Epithelial cell of esophagus (primary cell): ENCODE measurements around the gene GLIPR2.

Source experiments
- DNase-seq: peaks from one replicate; pipeline ENCODE4 v3.0.0; 2010; ENCODE audit warnings: low read depth
- H3K4me3 ChIP-seq: 2 replicates; pipeline ENCODE4 v1.5.1; 2011; ENCODE audit warnings: mild to moderate bottlenecking, low read length, control low read depth
- CTCF ChIP-seq: IDR thresholded peaks from 2 replicates; pipeline ENCODE4 v1.5.1; 2011; ENCODE audit warnings: low read depth, mild to moderate bottlenecking, low read length, control low read depth, inconsistent platforms; ENCODE audit not compliant: insufficient read depth; ENCODE audit errors: missing control alignments

GLIPR2 gene

GRCh38 chr9:36099718-36100117, 36.8 kb upstream of the GLIPR2 start:
- no peak overlapping the region for H3K4me3 ChIP-seq
- no peak for DNase-seq
- no peak for TF ChIP-seq CTCF

GRCh38 chr9:36100532-36100931, 36.0 kb upstream of the GLIPR2 start:
- peak; percentile 4 for TF ChIP-seq CTCF
- DNase-seq = no peak
- H3K4me3 ChIP-seq = no peak overlapping the region

GRCh38 chr9:36101916-36102741, 34.4 kb upstream of the GLIPR2 start:
- H3K4me3 ChIP-seq = no peak overlapping the region
- TF ChIP-seq CTCF = no peak
- DNase-seq = peak; percentile 86

- no peak overlapping the region for H3K4me3 ChIP-seq
- DNase-seq = peak; percentile 84
- TF ChIP-seq CTCF = peak; percentile 90
Measured at GRCh38 chr9:36102742-36103495, 33.6 kb upstream of the GLIPR2 start.

GRCh38 chr9:36109071-36109470, 27.5 kb upstream of the GLIPR2 start:
- TF ChIP-seq CTCF = no peak
- no peak overlapping the region for H3K4me3 ChIP-seq
- DNase-seq = no peak

- TF ChIP-seq CTCF = peak; percentile 23
- peak; percentile 11 for DNase-seq
- no peak overlapping the region for H3K4me3 ChIP-seq
Measured at GRCh38 chr9:36110434-36110833, 26.1 kb upstream of the GLIPR2 start.
